NCI-H345 treated with DMSO at 0.1 percent for 48 hours (cell line): ENCODE results near the gene C1orf122.

Source experiments
- DNase-seq: peaks from one replicate; lab custom pipeline; 2025; ENCODE audit not compliant: unreplicated experiment; lab: John Stamatoyannopoulos, UW

The C1orf122 gene

DNA sequence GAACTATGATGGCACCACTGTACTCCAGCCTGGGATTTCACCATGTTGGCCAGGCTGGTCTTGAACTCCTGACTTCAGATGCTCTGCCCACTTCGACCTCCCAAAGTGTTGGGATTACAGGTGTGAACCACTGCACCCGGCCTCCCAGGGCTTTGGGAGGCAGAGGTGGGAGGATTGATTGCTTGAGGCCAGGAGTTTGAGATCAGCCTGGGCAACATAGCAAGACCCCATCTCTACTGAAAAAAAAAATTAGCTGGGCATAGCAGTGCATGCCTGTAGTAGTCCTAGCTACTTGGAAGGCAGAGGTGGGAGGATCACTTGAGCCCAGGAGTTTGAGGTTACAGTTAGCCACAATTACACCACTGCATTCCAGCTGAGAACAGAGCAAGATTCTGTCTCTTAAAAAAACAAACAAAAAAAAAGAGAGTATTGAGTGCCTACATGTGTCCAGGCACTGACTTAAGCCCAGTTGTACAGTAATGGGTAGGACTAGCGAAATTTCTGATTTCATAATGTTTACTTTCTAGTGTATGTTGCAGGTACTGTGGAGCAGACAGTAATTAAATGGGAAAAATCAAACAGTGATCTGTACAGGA lies 9.7 kb upstream of the C1orf122 start:
- no peak for DNase-seq

DNA sequence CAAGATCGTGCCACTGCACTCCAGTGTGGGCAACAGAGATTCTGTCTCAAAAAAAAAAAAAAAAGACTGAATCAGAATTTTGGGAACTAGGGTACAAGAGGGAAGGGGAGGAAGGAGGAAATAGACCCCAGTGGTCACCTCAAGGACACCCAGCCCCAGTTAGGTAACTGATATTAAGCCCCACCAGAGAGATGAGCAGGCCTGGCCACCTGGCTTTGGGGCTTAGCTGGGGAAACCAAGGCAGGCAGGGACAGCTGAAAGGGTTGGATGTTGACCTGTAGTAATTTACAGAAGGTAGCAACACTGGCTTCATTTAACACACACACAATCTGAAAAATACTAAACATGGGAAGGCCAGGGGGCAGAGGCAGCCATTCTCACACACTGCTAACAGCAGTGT lies 5.2 kb upstream of the C1orf122 start:
- DNase-seq = no peak

DNA sequence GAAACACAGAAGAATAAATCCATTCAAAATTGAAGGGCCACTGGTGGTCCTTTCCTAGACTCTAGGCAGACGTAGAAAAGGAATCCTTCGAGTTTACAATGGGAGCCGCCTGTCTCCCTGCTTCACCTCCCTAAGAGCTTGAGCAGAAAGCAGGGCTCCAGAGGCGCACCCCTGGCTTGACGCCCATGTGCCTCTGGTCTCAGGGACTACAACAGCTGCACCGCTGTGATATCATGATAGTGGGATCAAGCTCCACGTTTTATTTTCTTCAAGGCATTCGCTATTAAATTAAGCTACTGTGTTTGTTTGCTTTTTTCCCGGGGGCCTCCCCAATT lies 403 bp upstream of the C1orf122 start:
- no peak for DNase-seq

DNA sequence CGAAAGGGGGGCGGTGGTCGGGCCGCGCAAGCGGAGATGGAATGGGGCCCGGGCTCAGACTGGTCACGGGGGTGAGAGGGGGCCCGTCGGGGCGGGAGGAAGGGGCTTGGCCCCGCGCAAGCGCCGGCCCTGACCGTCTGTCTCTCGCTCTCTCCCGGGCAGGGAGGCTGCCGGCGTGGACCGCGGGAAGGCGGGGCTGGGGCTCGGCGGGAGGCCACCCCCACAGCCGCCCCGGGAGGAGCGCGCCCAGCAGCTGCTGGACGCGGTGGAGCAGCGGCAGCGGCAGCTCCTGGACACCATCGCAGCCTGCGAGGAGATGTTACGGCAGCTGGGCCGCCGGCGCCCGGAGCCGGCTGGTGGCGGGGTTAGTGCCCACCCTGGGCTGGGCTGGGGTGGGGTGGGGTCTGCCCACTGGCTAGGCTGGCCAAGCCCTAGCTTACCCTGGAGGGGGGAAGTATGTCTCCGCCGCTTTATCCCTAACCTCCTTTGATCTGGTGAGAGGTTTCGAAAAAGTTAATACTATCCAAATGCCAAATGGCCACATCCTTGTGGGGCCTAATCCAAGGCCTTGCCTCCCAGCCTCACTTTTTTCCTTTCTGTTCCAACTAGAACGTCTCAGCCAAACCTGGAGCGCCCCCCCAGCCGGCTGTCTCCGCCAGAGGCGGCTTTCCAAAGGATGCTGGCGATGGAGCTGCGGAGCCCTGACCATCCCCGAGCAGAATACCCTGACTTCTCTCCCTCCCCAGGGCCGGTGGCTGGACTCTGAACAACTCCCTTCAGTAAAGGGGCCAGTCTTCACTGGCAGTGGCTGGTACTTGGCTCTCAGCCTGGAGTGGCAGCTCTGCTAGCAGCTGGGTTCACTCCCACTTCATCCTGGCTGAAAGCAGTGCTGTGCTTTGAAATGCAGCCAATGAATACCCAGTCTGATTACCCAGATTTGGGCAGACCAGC lies 1.1 kb downstream of the C1orf122 start:
- peak; percentile 77 for DNase-seq

DNA sequence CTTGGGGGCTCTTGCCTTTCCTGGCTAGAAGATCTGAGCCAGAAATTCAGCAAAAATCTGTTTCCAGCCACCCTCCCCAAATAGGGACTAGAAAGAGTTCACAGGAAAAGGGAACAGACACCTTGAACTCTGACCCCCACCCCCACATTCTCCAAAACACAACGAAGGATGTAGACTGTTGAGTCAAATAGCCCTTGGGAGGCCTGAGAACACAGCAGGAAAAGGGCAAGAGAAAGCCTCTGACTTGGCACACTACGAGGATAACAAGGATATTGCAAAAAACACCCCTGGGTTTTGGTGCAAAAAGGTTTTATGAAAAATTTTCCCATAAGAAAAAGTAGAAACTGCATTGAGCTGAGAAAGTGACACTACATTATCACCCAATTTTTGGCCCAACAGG lies 2.4 kb downstream of the C1orf122 start:
- no peak for DNase-seq

DNA sequence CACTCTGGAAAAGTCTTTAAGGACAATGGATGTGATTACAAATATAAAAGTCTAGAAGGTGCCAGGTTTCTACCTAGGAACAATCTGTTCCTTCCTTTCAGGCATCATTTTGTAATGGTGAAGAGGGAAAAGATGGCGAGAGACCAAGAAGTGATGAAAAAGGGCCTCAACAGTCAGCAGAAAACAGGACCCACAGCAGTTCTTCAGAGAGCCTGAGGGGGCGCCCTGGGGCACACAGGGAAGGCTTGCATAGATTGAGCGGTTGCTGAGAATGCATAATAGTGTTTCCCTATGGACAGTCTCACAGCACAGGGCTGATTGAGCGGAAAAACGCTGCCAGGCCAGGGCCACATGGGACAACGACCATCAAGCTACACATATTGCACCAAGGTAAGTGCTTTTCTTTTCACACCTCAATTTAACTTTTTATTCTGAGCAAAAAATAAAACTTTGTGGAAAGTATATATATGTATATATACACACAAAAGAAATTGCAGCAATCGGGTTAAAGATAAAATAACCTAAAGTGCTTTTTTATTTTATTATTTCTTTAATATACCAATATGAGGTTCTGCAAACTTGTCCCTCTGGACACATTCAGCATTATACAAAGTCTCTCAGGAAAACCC lies 3.6 kb downstream of the C1orf122 start:
- DNase-seq = peak; percentile 39

DNA sequence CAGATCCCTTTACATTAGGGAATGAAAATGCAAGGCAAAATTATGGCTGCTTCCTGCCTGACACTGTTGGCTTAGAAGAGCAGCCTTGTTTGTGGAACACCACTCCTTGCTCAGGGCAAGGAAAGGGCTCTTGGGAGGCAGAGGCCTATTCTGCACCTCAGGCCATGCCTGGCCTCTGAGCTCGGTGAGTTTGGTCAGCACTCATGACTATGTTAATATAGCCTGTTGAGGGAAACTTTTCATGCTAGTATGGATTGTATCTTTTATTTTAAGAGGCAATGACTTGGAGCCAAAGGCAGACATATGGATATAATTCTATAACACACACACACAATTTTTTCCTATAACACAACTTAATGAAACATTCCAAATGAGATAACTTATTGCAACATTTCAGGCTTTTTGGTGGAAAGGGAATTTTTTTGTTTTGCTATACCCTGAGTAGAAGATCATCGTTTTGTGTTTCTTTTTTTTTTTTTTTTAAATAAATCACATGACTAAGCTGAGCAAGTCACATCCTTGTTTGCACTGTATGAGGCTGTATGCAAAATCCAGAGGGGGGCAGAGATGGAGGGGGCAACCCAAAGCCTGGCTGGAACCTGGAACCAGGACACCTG lies 6.0 kb downstream of the C1orf122 start:
- DNase-seq = no peak

DNA sequence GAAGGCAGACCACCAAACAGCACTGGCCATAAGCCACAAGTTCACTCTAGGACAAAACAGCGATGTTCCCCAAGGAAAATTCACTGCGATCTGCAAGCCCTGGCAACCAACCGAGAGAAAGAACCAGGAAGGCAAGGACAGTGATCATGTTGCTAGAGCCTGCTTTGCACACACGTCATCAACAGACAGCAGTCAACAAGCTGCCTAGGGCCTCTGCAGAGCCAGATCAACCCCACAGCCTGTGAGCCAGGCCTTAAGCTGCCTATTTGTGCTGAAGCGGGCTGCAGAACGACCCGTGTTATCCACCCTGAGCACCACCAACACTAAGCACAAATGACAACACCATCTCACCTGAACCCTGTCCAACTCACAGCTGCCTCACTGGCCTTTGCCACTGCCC lies 6.7 kb downstream of the C1orf122 start:
- DNase-seq = no peak

DNA sequence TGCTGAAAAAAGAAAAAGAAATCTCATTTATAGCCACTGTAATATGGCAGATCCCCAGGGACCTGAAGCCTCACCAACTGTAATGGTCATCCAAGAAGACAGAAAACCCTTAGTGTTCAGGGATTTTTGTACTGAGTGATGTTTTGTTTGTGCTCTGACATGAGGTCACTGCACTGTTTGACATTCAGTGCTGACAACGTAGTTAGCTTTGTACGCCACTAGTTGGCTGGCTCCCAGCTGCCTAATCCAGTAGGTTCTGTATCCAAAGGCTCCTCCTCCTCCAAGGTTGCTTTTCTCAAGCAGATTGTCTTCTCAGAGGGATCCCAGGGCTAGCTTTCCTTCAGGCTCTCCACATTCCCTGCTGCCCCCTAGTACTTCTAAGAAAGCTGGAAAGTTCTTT lies 9.9 kb downstream of the C1orf122 start:
- DNase-seq = no peak

DNA sequence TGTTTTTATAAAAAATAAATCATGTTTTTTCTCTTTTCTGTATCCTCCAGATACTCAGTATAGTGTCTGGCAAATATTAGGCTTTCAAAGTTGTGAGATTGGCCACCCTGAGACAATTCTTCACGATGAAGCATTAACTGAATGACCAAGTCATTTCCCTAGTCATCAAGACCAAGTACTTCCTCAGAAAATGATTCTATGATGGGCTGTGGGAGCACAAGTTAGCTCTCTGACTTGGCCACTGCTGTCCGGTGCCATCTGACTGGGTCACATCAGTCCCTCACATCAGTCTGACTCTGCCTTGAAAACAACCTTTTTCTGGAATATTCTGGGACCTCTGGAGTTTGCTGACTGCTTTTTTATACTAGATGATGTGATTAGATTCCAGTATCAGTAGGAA lies 13.9 kb downstream of the C1orf122 start:
- DNase-seq = no peak

DNA sequence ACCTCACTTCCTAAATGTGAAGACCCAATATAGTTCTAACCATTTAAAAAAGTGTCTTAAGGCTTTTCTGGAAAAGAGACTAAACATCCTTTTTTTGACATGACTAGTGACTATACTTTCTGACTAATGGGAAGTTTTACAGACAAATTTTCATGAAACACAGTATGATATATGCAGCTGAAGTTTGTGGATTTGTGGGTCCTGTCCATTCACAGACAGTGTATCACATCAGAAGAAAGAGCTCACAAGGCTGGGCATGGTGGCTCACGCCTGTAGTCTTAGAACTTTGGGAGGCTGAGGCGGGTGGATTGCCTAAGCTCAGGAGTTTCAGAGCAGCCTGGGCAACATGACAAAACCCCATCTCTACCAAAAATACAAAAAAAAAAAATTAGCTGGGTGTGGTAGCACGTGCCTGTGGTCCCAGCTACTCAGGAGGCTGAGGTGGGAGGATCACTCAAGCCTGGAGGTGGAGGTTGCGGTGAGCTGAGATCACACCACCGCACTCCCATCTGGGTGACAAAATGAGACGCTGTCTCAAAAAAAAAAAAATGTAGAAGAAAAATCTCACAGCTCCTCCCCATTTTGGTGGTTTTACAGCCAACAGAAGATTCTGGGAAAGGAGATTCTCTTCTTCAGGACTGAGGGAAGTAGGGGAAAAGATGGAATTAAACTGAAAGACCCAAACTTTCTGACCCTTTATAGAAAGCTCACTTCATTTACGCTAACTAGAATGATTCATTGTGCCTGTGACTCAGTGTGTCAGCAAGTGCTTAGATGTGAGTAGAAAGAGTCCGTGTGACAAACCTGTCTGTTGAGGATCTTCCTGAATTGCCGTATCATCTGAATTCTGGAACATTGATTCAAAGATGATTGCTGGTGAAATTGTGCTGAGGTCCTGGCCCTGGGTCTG lies 15.6 kb downstream of the C1orf122 start:
- no peak for DNase-seq

DNA sequence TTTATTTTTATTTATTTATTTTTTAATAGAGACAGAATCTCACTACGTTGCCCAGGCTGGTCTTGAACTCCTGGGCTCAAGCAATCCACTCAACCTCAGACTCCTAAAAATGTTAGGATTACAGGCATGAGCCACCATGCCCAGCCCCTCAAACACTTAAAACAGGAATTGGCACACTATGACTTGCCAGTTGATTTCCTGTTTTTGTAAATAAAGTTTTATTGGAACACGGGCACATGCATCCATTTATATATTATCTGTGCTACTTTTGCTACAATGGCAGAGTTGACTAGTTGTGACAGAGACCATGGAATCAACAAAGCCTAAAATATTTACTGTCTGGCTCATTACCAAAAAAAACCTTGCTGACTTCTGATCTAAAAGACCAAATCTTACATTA lies 16.4 kb downstream of the C1orf122 start:
- DNase-seq = no peak

DNA sequence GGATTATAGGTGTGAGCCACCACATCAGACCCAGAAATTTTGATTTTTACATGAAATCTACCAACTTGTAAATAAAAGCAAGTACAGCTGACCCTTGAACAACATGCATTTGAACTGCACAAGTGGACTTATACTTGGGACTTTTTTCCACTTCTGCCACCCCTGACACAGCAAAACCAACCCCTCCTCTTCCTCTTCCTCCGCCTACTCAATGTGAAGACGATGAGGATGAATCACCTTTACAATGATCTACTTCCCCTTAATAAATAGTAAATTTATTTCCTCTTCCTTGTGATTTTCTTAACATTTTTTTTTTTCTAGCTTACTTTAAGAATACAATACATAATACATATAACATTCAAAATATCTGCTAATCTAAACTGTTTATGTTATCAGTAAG lies 17.9 kb downstream of the C1orf122 start:
- no peak for DNase-seq

DNA sequence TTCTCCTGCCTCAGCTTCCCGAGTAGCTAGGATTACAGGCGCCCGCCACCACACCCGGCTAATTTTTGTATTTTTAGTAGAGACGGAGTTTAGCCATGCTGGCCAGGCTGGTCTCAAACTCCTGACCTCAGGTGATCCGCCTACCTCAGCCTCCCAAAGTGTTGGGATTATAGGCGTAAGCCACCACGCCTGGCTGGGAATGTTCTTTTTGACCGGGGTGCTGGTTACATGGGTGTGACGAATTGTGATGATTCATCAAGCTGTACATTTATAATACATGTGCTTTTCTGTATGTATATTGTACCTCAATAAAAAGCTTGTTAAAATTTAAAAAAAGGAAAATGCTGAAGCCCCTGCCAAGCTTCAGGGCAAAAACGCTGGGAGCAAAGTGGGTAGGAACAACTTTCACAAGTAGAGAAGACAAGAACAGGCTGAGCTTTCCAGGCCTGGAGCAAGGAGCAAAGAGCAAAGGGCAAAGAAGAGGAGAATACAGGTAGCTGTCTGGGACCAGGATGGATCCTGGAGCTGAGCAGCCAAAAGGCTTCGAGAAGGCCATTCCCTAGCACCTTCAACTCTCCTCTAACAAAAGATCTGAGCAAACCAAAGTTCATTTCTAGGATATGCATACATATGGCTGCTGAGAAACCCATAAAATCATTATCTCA lies 21.0 kb downstream of the C1orf122 start:
- DNase-seq = no peak

DNA sequence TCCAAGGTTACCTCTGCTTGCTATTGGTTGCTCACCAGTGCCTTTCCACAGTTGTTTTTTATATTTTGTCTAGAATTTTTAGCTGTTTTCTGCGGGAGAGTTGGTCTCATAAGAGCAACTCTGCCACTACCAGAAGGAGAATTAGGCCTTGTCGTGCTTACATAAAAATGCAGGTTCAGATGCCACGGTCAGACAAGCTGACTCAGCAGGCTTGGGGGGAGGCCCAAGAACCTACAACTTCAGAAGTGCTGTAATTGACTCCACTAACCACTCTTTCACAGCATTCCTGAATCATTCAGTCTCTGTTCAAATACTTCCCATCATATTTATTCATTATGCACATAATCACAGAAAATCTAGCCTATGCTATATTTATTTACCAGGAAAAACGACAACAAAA lies 23.5 kb downstream of the C1orf122 start:
- DNase-seq = no peak

DNA sequence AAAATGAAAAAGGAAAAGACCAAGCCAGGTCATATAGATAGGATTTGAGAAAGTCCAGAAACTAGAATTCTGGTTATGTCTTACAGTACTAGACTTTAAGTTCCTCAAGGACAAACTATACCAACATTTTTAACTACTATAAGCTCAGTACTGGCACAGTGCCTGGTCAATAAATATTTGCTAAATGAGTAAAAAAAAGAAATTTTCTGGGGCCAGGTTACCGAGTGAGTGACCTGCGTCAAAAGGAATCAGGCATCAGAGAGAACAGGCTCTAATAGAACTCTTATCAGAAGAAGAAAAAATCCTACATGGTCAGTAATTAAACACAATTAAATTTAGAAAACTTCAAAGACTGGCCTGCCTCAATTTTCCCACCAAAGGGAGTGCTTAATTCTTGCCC lies 24.2 kb downstream of the C1orf122 start:
- no peak for DNase-seq

DNA sequence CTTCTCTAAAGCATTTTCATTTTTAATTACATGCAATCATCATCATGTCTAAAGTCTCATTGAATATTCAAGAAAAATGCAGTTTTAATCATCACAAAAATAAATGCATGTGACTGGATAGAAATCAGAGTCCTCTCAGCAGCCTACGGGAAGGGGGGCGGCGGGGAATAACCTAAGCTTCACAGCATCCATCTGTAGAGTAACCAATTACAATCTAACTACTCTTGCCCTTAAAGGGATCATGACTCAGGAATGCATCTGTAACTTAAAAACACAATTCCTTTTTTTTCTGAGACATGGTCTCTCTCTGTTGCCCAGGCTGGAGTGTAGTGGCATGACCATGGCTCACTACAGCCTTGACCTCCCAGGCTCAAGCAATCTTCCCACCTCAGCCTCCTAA lies 29.2 kb downstream of the C1orf122 start:
- DNase-seq = no peak

DNA sequence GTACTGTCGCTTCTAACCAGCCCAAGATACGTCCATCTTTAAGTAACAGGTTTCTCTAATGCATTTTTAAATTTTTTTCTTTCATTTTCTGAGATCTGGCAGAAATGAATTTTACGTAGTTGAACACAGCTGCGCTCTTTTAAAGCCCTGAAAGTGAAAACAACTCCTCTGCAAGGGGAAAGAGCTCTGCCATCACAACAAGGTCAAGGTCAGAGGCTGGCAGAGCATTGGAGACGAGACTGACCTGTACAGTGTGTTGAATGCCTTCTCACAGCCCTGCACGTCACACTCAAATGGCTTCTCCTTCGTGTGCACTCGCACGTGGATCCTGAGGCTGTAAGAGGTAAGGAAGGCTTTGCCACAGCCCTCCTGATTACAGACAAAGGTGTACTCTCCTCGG lies 32.1 kb downstream of the C1orf122 start:
- no peak for DNase-seq

DNA sequence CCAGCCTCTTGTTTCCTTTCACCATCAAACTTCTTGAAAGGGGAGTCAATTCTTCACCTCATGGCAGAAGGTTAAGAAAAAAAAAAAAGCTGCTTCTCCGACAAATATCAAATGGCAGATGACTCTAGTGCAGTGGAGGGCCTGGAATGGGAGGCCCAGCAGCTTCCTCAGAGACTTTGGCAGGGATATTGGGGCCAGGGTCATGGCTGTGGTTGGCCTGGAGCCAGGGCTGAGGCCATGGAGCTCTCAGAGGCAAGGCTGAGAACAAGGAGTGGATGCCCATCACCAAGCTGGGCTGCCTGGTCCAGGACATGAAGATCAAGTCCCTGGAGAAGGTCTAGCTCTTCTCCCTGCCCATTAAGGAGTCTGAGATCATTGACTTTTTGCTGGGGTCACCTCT lies 33.1 kb downstream of the C1orf122 start:
- DNase-seq = no peak

DNA sequence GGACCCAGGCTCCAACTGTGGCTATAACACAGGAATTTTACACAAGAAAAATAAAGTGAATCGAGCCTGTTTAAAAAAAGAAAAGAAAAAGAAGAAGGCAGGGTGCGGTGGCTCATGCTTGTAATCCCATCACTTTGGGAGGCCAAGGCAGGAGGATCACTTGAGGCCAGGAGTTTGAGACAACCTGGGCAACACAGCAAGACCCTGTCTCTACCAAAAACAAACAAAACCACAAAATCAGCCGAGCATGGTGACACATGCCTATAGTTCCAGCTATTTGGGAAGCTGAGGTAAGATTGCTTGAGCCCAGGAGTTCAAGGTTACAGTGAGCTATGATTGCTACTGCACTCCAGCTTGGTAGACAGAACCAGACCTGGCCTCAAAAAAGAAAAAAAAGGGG lies 34.1 kb downstream of the C1orf122 start:
- DNase-seq = no peak
